GM19193 (cell line): Measurements from ENCODE around the gene CTSE.

Source experiments
- POLR2A ChIP-seq: IDR thresholded peaks from 4 replicates; pipeline ENCODE4 v1.6.1; 2011; ENCODE audit not compliant: insufficient read depth, insufficient read length; ENCODE audit errors: extremely low read depth

CTSE gene

DNA sequence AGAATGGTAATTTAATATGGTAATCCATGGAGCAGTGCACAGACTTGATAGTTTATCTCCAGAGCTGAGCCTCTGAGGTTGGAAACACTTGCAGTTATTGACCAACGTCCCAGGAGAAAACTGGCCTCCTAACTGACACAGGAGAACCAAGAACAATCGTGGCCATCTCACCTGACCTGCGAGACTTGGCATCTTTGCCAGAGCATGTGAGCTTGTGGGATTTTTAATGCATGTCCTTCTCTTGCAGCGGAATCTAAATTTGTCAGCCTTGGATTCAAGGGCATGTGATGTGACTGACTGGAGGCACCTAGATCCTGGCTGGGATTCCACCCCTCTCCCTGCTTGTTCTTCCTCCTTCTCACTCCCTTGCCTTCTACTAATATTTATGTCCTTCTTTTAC lies 52.6 kb downstream of the CTSE start:
- no peak for TF ChIP-seq POLR2A

DNA sequence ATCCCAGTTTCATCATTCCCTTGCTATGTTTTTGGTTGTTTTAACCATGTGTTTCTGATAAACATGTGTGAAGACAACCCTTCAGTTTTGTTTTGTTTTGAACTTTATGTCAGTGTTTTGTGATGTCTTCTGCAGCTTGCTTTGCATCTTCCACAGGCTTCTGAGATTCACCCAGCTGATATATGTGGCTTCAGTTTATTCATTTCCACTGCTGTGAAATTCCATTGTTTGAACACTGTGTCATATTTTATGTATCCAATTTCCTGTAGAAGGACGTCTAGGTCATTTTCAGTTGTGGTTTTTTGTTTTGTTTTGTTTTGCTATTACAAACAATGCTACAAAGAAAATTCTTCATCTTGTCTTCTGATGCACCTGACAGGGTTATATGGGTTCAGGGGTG lies 53.2 kb downstream of the CTSE start:
- TF ChIP-seq POLR2A = no peak

DNA sequence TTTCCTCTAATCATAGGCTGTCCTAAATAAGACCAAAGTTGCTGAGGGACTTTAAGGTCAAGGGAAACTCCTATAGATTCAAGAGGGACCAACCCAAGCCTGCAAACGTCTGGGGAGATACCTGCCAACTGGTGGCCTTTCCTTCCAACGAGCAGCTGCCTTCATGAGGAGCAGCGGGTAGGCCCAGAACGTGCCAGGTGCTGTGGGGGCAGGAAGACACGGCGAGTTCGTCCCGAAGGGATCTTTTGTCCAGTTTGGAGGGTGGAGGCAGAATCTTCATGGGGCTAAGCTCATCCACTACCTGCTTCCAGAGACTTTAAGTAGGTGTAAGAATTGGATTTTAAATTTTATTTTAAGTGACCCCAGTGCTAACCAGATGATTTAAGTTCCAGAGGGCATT lies 54.5 kb downstream of the CTSE start:
- TF ChIP-seq POLR2A = no peak

GRCh38 chr1:205967554-205968335 lies 56.0 kb downstream of the CTSE start:
- no peak for TF ChIP-seq POLR2A

- TF ChIP-seq POLR2A = no peak
These were observed 58.4 kb downstream of the CTSE start for GRCh38 chr1:205965036-205965884.

GRCh38 chr1:205963352-205964155 lies 60.1 kb downstream of the CTSE start:
- TF ChIP-seq POLR2A = no peak

DNA sequence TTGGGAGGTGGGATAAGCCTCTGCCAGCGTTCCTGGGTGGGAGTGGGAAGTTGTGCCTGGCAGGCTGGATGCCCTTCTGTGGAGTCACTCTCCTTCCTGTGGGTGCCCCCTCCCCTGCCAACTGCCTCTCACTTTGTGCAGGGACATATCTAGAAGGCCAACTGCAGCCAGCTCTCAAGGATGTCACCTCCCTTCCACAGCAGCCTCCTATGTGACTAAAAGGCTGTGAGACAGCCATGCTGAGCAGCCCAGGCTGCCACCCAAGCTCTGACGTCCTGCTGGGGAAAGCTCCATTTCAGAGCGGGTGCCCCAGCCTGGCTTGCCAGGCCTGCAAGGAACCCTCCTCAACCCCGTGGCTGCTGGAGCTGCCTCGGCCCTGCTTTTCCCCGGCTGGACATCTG lies 60.9 kb downstream of the CTSE start:
- no peak for TF ChIP-seq POLR2A

DNA sequence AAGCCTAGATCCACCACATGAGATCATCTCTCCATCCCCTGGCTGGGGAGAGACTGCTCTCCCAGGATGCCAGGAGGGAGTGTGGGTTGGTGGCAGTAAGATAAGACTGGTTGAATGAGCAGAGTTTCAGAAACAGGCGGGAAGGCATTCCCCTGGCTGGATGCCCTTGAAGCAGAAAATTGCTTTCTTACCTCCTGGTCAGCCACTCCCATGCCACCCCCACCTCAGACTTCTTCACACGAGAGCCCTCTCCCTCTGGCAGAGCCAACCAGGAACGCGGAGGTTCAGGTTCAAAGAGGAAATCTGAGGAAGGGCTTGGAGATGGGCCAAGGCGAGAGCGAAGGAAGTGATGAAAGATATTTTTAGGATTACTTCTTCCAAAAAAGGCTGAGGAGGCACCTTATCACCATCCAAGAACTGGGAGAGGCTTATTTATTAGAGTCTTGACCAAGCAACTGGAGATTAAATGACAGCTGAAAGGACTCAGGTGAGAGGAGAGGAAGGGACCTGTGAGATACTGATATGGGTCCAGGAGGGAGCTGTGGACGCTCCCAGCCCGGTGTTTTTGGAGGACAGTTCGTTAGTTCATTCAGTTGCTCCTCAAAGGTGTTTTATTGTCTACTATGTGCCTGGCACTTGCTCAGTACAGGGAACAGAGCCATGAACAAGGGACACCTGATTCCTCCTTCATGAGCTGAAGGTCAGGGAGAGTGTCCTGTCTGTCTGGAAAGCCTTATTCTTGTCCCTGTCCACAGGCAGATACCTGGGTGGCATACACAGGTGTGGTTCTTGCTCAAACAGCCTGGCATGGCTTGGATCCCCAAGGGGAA lies 61.5 kb downstream of the CTSE start:
- TF ChIP-seq POLR2A = no peak

DNA sequence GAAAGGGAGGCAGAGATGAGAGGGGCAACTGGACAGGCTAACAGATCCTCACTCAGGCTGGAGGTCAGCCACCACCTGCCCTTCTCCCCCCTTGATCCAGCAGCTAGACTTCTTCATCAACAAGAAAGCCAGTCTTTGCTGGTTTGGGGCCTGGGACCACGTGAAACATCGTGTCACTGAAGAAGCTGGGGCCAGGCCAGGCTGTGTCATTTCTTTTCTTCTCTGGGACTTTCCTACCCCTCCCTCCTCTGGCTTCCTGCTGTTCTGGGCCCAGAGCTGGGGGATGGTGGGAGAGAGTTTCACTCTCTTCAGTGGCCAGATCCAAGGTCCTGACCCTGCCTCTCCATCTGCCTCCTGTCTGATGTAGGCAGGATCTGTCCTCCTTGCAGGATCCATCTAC lies 62.3 kb downstream of the CTSE start:
- no peak for TF ChIP-seq POLR2A

- TF ChIP-seq POLR2A = no peak
These were observed 63.9 kb downstream of the CTSE start for GRCh38 chr1:205959789-205960188.
